ENCODE results near the gene DENND2C.
"Not testable (repeated sequence)": the region's sequence is repeated elsewhere in the genome, so short reads cannot be mapped to it uniquely, and the experiment has no call there.

Gene DENND2C

GRCh38 chr1:114564141-114564540 is 105.7 kb downstream of the DENND2C start:
- no peak overlapping the region for H3K4me3 ChIP-seq (ENCODE audit: low read depth, low read length)
- no peak for TF ChIP-seq CTCF (IDR thresholded peaks at IDR 0.05; ENCODE audit: borderline replicate concordance, insufficient read depth, low read depth, low read length)

GRCh38 chr1:114562978-114563510 is 106.8 kb downstream of the DENND2C start:
- H3K4me3 ChIP-seq (ENCODE audit: low read depth, low read length), result not testable (repeated sequence)

- H3K4me3 ChIP-seq (ENCODE audit: low read depth, low read length), result no peak overlapping the region
- TF ChIP-seq CTCF (IDR thresholded peaks at IDR 0.05; ENCODE audit: borderline replicate concordance, insufficient read depth, low read depth, low read length), result no peak
Observed at GRCh38 chr1:114561333-114561732, 108.5 kb downstream of the DENND2C start.

GRCh38 chr1:114559356-114559755 is 110.5 kb downstream of the DENND2C start:
- H3K4me3 ChIP-seq (ENCODE audit: low read depth, low read length), result no peak overlapping the region
- TF ChIP-seq CTCF (IDR thresholded peaks at IDR 0.05; ENCODE audit: borderline replicate concordance, insufficient read depth, low read depth, low read length), result no peak

- H3K4me3 ChIP-seq (ENCODE audit: low read depth, low read length), result no peak overlapping the region
- no peak for TF ChIP-seq CTCF (IDR thresholded peaks at IDR 0.05; ENCODE audit: borderline replicate concordance, insufficient read depth, low read depth, low read length)
Observed at GRCh38 chr1:114558544-114558943, 111.3 kb downstream of the DENND2C start.

GRCh38 chr1:114554577-114554976 is 115.3 kb downstream of the DENND2C start:
- no peak overlapping the region for H3K4me3 ChIP-seq (ENCODE audit: low read depth, low read length)
- TF ChIP-seq CTCF (IDR thresholded peaks at IDR 0.05; ENCODE audit: borderline replicate concordance, insufficient read depth, low read depth, low read length), result no peak

GRCh38 chr1:114552106-114552639 is 117.7 kb downstream of the DENND2C start:
- H3K4me3 ChIP-seq (ENCODE audit: low read depth, low read length), result no peak overlapping the region
- TF ChIP-seq CTCF (IDR thresholded peaks at IDR 0.05; ENCODE audit: borderline replicate concordance, insufficient read depth, low read depth, low read length), result no peak

Measured in GM12875 (cell line).